Esophagus muscularis mucosa (tissue), 4 donors: ENCODE measurements around the gene SMARCC1. TPM values are rescaled to one million over a fixed set of nuclear protein-coding genes. Genes with fewer than 3 reads are reported as not detected.

Source experiments
- DNase-seq: peaks from one replicate; pipeline ENCODE4 v3.0.0-alpha.2; 2017; ENCODE audit errors: extremely low spot score
- H3K27ac ChIP-seq, 4 donors: fragments of 200-600 bp; sonication (generic); replicated peaks in 1 of 4; 1 replicate in 3 of 4; 2 replicates in 1 of 4; pipeline ENCODE4 v1.5.1; 2016 to 2019; ENCODE audit warnings: mild to moderate bottlenecking in 1 of 4
- H3K27me3 ChIP-seq, 4 donors: fragments of 200-600 bp; sonication (generic); one replicate each; pipeline versions ENCODE4 v1.5.1 to v1.6.0; 2016 to 2019
- H3K36me3 ChIP-seq, 4 donors: fragments of 200-600 bp; sonication (generic); one replicate each; pipeline ENCODE4 v1.5.1; 2016 to 2019
- H3K4me1 ChIP-seq, 4 donors: fragments of 200-600 bp; sonication (generic); one replicate each; pipeline ENCODE4 v1.5.1; 2016 to 2019
- H3K4me3 ChIP-seq, 4 donors: fragments of 200-600 bp; sonication (generic); 1 replicate in 2 of 4; 2 replicates in 2 of 4; pipeline ENCODE4 v1.5.1; 2016 to 2019; ENCODE audit warnings: mild to moderate bottlenecking in 4 of 4, moderate library complexity in 1 of 4
- H3K9me3 ChIP-seq, 4 donors: fragments of 200-600 bp; sonication (generic); 1 replicate in 3 of 4; 2 replicates in 1 of 4; pipeline ENCODE4 v1.5.1; 2016 to 2019
- CTCF ChIP-seq, 3 experiments: fragments of 200-600 bp in 2 of 3; fragments of 450-650 bp in 1 of 3; sonication (generic) in 2 of 3; IDR thresholded peaks; one replicate each; pipeline ENCODE4 v1.5.1; 2017 to 2019; ENCODE audit warnings: antibody characterized with exemption in 3 of 3, mild to moderate bottlenecking in 2 of 3, moderate library complexity in 1 of 3
- EP300 ChIP-seq: sonication (generic); formaldehyde crosslinking; IDR thresholded peaks from one replicate; pipeline ENCODE4 v1.6.1; 2017; ENCODE audit warnings: antibody characterized with exemption
- POLR2A ChIP-seq: fragments of 450-650 bp; IDR thresholded peaks from one replicate; pipeline ENCODE4 v1.6.1; 2017; ENCODE audit warnings: antibody characterized with exemption, moderate library complexity, mild to moderate bottlenecking, low read depth
- POLR2AphosphoS5 ChIP-seq, 2 donors: sonication (generic); formaldehyde crosslinking; IDR thresholded peaks; one replicate each; pipeline ENCODE4 v1.6.1; 2017; ENCODE audit warnings: antibody characterized with exemption in 2 of 2
- WGBS: methylation state at CpG from one replicate; pipeline ENCODE4 v1.1.5; 2018; 5-methylcytosine and 5-hydroxymethylcytosine counted together
- intact Hi-C: fragments of 100-400 bp; cut with DNase I; formaldehyde crosslinking; loops from one replicate; pipeline ENCODE4 v1.15.1; 2023
- small RNA-seq, 3 donors: library from RNA; depleted of rRNA; stranded (forward); fragments of <200 nt; gene quantifications; one replicate each; pipeline ENCODE3, GENCODE V24; 2016
- total RNA-seq, 4 donors: library from RNA; depleted of rRNA; stranded (reverse); fragments of >200 nt; gene quantifications; one replicate each; pipeline versions ENCODE4 v1.1.0 to v1.2.1, GENCODE V29; 2016

SMARCC1 gene
- total RNA-seq, 4 donors from 2014 or later = 46.1 to 57.2 (median 49.7) TPM

- WGBS = 90% methylated on average over 13 of the region's 19 CpGs
- no peaks in the 10 kb centered on the region for H3K36me3 ChIP-seq
- no peak overlapping the region for H3K4me3 ChIP-seq
- no peak for DNase-seq
- no peak overlapping the region for H3K27ac ChIP-seq
- H3K4me1 ChIP-seq = no peaks in the 10 kb centered on the region
- no peaks in the 10 kb centered on the region for H3K9me3 ChIP-seq
- intact Hi-C loops = no loop called here
- no peaks in the 10 kb centered on the region for H3K27me3 ChIP-seq
- TF ChIP-seq POLR2A = no peak
- no peak for TF ChIP-seq EP300
- TF ChIP-seq CTCF (IDR thresholded peaks at IDR 0.05) = no peak
- TF ChIP-seq POLR2AphosphoS5 (IDR thresholded peaks at IDR 0.05) = no peak
Observed at GRCh38 chr3:47536221-47536891, 245.3 kb downstream of the SMARCC1 start.

Small RNAs within 50 kb of the gene (small RNA-seq; reads per million reads assigned to genes)
- gene RF02271 (0 reads per million in 3 donors), gene RN7SL870P (0 reads per million in 3 donors)

Other genes with a start within 250 kb of the SMARCC1 start
- 1 to 10 TPM in 1 of 4 donors, under 1 TPM in 2, not detected in 1; 0.66 to 1.2 (median 0.75) TPM for gene CSPG5, start 203.0 kb downstream of the SMARCC1 start, total RNA-seq
- gene DHX30, start 21.2 kb upstream of the SMARCC1 start, total RNA-seq = 10 to 100 TPM; 54.4 to 99.3 (median 80.0) TPM
- 100 to 1,000 TPM; 239 to 338 (median 284) TPM for gene MAP4, start 234.5 kb upstream of the SMARCC1 start, total RNA-seq